Mesenteric fat pad (tissue), 1 donor: ENCODE data around the gene PTK7. TPM values are rescaled to one million over a fixed set of nuclear protein-coding genes. Genes with fewer than 3 reads are reported as not detected.
"Not testable (repeated sequence)": the region's sequence is repeated elsewhere in the genome, so short reads cannot be mapped to it uniquely, and the experiment has no call there.

Experiments
- DNase-seq: peaks from one replicate; pipeline ENCODE4 v3.0.0-alpha.2; 2020; ENCODE audit warnings: low spot score
- total RNA-seq: library from RNA; stranded (reverse); fragmentation: NEBNext Ultra II Directional; extraction: Animal tissue kit (Norgen Biotek cat#: 25700); gene quantifications from one replicate; pipeline ENCODE4 v1.2.1, GENCODE V29; 2021
- donor health status: DM: yes; HTN: yes; CAD: no.

The PTK7 gene
- total RNA-seq, 1 donor from 2014 or later = 13.6 TPM

GRCh38 chr6:43113431-43114260, 37.5 kb downstream of the PTK7 start:
- DNase-seq = no peak

- DNase-seq = no peak
These were observed 39.3 kb downstream of the PTK7 start for GRCh38 chr6:43115365-43115764.

- DNase-seq = not testable (repeated sequence)
These were observed 41.4 kb downstream of the PTK7 start for GRCh38 chr6:43117466-43117865.

- DNase-seq = no peak
These were observed 43.4 kb downstream of the PTK7 start for GRCh38 chr6:43119482-43119881.

GRCh38 chr6:43120101-43120763, 44.1 kb downstream of the PTK7 start:
- DNase-seq = no peak

- no peak for DNase-seq
These were observed 45.1 kb downstream of the PTK7 start for GRCh38 chr6:43120944-43121913.

GRCh38 chr6:43122146-43122545, 46.0 kb downstream of the PTK7 start:
- DNase-seq = no peak

GRCh38 chr6:43123461-43124314, 47.6 kb downstream of the PTK7 start:
- DNase-seq = no peak

- no peak for DNase-seq
These were observed 48.4 kb downstream of the PTK7 start for GRCh38 chr6:43124481-43124880.

GRCh38 chr6:43125119-43125518, 49.0 kb downstream of the PTK7 start:
- DNase-seq = no peak

- no peak for DNase-seq
These were observed 49.4 kb downstream of the PTK7 start for GRCh38 chr6:43125555-43125954.

- no peak for DNase-seq
These were observed 51.1 kb downstream of the PTK7 start for GRCh38 chr6:43127180-43127579.

GRCh38 chr6:43127877-43128276, 51.8 kb downstream of the PTK7 start:
- no peak for DNase-seq

- no peak for DNase-seq
These were observed 52.8 kb downstream of the PTK7 start for GRCh38 chr6:43128926-43129325.

GRCh38 chr6:43129434-43130194, 53.5 kb downstream of the PTK7 start:
- no peak for DNase-seq

- no peak for DNase-seq
These were observed 54.3 kb downstream of the PTK7 start for GRCh38 chr6:43130429-43130828.

- not testable (repeated sequence) for DNase-seq
These were observed 55.3 kb downstream of the PTK7 start for GRCh38 chr6:43131379-43131778.

- no peak for DNase-seq
These were observed 62.2 kb downstream of the PTK7 start for GRCh38 chr6:43138267-43138666.

- DNase-seq = not testable (repeated sequence)
These were observed 63.9 kb downstream of the PTK7 start for GRCh38 chr6:43139973-43140372.

GRCh38 chr6:43141644-43142043, 65.5 kb downstream of the PTK7 start:
- no peak for DNase-seq
